Activated CD4-positive, CD25-positive, alpha-beta regulatory T cell treated with anti-CD3 and anti-CD28 coated beads, Interleukin-2, amount 50 U/mL, for 72 hours (primary cell): ENCODE measurements around the gene SLC12A8.

Source experiments
- DNase-seq: peaks from one replicate; pipeline ENCODE4 v3.0.0; 2021

The SLC12A8 gene, protein sequence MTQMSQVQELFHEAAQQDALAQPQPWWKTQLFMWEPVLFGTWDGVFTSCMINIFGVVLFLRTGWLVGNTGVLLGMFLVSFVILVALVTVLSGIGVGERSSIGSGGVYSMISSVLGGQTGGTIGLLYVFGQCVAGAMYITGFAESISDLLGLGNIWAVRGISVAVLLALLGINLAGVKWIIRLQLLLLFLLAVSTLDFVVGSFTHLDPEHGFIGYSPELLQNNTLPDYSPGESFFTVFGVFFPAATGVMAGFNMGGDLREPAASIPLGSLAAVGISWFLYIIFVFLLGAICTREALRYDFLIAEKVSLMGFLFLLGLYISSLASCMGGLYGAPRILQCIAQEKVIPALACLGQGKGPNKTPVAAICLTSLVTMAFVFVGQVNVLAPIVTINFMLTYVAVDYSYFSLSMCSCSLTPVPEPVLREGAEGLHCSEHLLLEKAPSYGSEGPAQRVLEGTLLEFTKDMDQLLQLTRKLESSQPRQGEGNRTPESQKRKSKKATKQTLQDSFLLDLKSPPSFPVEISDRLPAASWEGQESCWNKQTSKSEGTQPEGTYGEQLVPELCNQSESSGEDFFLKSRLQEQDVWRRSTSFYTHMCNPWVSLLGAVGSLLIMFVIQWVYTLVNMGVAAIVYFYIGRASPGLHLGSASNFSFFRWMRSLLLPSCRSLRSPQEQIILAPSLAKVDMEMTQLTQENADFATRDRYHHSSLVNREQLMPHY

DNA sequence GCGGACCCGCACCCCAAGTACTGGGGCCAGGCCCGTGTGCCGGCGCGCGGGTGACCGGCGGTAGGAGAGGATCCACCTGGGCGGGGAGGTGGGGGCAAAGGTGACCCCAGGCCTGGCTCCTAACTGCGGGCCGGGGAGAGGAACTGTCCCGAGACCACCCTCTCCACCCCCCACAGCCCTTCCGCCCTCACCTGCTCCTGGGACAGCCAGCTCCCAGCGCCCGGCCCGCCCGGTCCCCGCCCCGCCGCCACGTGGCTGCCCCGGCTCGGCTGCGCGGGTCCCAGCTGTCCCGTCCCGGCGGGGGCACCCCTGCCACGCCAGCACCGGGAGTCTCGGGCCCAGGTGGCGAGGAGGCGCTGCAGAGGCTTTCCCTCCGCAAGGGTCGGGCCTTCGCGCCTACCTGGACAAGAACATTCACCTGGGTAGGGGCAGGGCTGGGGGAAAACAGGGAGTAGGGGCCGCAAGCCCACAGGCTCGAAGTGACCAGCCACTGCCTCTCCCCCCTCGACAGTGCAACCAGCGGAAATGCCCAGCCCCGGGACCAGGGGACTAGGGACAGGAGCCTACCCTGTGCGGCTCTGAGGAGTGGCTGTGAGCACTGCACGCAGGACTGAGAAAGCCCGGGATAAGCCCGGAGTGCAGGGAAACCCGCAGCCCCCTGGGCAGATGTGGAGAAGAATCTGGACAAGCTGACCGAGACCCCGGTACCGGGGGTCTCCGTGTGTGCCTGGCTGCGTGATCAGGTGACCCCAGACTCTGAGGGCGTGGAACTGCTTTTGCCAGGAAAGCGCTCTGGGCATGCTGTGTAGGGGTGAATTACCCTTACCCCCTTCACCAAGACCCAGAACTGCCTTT is at the start of gene SLC12A8:
Gene SLC12A8, minus strand, starts transcription at position 240 of the 855 bp plus-strand sequence. CDS start 1,399 bp downstream, outside the sequence.
- DNase-seq, result no peak

DNA sequence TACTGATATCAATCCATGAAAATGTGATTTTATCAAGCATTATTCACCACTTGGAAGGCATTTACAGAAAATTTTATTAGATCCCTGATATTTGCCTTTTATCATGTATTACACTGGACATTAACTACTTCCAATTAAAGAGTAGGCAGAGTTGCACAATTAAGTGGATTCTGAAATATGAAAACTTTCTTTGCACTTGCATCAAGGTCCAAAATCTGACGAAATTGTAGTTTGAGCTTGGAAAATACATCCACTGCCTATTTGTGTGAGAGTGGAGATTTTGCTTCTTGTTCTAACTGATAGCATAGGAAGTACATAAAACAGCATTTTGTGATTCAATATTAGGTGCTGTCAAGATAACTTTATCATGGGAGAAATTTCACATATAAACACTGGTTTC is 49.6 kb upstream of the SLC12A8 start:
- DNase-seq, result no peak

GRCh38 chr3:125261031-125261430 is 48.5 kb upstream of the SLC12A8 start:
- no peak for DNase-seq

GRCh38 chr3:125260158-125260557 is 47.6 kb upstream of the SLC12A8 start:
- DNase-seq, result no peak

GRCh38 chr3:125257536-125257935 is 45.0 kb upstream of the SLC12A8 start:
- no peak for DNase-seq

DNA sequence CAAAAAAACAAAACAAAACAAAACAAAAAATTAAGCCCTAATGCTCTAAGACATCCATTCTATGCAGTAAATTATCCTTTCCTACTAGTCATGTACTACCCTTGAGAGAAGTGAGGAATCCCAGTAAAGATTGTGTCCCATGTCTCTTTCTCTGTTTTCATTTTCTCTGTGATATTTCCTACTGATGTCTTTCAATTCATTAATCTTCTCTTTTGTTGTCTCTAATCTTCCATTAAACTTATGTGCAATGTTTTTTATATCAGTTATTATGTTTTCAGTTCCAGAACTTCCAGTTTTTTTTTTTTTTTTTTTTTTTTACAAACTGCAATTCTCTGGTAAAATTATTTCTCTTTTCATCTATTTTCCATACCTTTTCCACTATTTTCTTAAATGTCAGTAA is 44.1 kb upstream of the SLC12A8 start:
- DNase-seq, result no peak

DNA sequence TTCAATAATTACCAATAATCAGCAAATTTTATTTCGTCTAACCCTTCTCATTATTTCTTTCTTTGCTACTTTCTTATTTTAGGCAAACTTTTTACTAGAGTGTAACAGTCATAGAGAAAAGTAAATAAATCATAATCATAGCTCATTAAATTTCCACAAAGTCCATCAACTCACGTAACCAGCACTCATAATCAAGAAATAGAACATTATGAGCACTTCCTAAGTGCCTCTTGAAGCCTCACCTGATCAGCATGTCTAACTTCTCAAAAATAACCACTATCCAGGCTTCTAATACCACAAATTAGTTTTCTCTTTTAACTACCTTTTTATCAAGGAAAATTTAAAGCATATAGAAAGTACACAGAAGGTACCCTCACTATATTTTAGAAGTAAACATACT is 38.4 kb upstream of the SLC12A8 start:
- DNase-seq, result no peak

- no peak for DNase-seq
Measured at GRCh38 chr3:125246237-125246636, 33.7 kb upstream of the SLC12A8 start.

- no peak for DNase-seq
Measured at GRCh38 chr3:125245521-125245920, 33.0 kb upstream of the SLC12A8 start.

DNA sequence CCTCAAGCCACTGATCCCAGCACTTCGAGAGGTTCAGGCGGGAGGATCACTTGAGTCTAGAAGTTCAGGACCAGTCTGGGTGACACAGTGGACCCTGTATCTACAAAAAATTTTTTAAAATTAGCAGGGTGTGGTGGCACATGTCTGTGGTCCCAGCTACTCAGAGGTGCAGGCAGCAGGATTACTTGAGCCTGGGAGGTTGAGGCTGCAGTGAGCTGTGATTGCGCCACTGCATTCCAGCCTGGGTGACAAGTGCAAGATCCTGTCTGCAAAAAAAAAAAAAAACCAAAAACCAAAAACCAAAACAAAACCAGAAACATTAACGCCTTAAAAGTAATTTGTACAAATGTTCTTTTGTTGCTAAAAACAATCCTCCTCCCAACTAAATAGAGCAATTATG is 27.9 kb upstream of the SLC12A8 start:
- no peak for DNase-seq

DNA sequence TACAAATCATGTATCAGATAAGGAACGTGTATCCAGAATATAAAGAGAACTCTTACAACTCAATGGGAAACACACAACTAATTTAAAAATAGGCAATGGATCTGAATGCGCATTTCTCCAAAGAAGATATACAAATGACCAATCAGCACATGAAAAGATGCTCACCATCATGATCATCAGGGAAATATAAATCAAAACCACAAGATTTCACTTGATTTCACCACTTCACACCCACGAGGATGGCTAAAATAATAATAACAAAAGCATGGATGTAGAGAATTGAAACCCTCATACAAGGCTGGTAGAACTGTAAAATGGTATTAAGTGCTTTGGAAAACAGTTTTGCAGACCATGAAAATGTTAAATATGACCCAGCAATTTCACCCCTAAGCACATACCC is 26.7 kb upstream of the SLC12A8 start:
- DNase-seq, result no peak

DNA sequence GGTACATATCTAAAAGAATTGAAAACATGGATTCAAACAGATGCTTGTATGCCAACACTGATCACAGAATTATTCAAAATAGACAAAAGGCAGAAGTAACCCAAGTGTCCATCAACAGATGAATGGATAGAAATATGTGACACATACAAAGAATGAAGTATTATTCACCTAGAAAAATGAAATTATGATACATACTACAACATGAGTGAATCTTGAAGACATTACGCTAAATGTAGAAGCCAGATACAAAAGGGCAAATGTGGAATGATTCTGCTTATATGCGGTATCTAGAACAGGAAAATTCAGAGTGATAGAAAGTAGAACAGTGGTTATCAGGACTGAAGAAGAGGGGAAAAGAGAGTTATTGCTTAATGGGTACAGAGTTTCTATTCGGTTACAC is 26.2 kb upstream of the SLC12A8 start:
- DNase-seq, result no peak

GRCh38 chr3:125236331-125236903 is 23.9 kb upstream of the SLC12A8 start:
- no peak for DNase-seq

- DNase-seq, result no peak
Measured at GRCh38 chr3:125234831-125235230, 22.3 kb upstream of the SLC12A8 start.

DNA sequence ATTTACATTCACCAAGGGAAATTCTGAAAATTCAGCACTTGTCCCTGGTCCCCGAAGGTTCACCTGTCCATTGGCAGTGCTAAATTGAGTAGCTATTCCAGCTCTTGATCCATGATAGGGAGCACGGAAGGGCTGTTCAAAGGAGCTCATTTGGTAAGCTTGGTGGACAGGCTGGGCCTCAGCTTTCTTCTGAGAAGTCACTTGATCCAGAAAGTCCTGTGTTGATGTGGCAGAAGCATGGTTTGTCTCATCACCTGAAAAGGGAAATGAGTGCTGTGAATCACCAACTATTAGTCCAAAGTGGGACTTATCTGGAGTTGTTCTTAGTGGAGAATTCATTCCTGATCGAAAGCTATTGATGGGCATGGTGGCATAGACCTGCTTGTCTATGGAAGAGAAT is 19.9 kb upstream of the SLC12A8 start:
- no peak for DNase-seq

GRCh38 chr3:125231895-125232294 is 19.3 kb upstream of the SLC12A8 start:
- no peak for DNase-seq

GRCh38 chr3:125229707-125230106 is 17.2 kb upstream of the SLC12A8 start:
- no peak for DNase-seq

DNA sequence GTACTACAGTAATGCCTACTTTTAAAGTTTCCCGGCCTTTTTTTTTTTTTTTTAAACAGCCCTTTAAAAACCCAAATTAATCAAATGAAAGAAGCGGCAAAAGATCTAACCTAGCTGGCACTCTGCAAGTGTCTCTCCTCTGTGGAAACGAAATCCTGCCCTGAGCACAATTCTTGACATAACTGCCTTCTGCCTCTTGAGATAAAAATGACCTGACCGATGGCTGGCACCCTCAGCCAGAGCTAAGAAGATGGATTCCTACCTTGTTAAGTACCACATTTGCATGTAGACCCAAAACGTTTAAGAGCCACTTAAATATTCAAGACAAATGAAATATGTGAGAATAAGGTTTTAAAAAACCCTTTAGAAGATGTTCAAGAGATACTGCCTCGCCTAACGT is 16.6 kb upstream of the SLC12A8 start:
- no peak for DNase-seq

DNA sequence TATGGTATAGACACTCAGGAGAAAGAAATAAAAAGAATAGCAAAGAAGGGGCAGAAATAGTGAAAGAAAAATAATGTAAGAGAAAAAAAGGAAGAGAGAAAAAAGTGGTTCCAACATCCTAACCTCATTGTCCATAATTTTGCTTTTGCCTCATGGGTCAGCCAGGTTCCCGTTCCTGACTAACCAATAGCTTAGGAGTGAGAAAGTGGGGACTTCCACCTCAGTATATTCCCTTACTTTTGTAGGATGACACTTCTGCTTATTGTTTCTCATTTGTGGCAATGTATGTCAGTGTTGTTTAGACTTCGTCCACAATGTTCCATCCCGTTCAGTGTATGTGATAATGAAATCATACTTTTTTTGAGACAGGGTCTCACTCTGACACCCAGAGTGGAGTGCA is 9.3 kb upstream of the SLC12A8 start:
- no peak for DNase-seq

GRCh38 chr3:125220727-125221429 is 8.3 kb upstream of the SLC12A8 start:
- no peak for DNase-seq

- no peak for DNase-seq
Measured at GRCh38 chr3:125220183-125220582, 7.6 kb upstream of the SLC12A8 start.

- DNase-seq, result no peak
Measured at GRCh38 chr3:125219261-125219701, 6.7 kb upstream of the SLC12A8 start.
